GM19240 (cell line): ENCODE data around the gene CLDND1.

Source experiments
- DNase-seq: peaks from one replicate; pipeline ENCODE4 v3.0.0; 2011; ENCODE audit warnings: low spot score; ENCODE audit not compliant: insufficient read length

Gene CLDND1

GRCh38 chr3:98551754-98552153 is 29.1 kb upstream of the CLDND1 start:
- DNase-seq, result no peak

- DNase-seq, result no peak
Observed at GRCh38 chr3:98551236-98551635, 28.5 kb upstream of the CLDND1 start.

GRCh38 chr3:98550833-98551232 is 28.1 kb upstream of the CLDND1 start:
- DNase-seq, result no peak

- no peak for DNase-seq
Observed at GRCh38 chr3:98548544-98548943, 25.8 kb upstream of the CLDND1 start.

GRCh38 chr3:98545940-98546339 is 23.2 kb upstream of the CLDND1 start:
- DNase-seq, result no peak

- no peak for DNase-seq
Observed at GRCh38 chr3:98542623-98543022, 19.9 kb upstream of the CLDND1 start.

GRCh38 chr3:98541695-98542094 is 19.0 kb upstream of the CLDND1 start:
- DNase-seq, result no peak

GRCh38 chr3:98540346-98540745 is 17.6 kb upstream of the CLDND1 start:
- DNase-seq, result no peak

- DNase-seq, result no peak
Observed at GRCh38 chr3:98536456-98537017, 13.8 kb upstream of the CLDND1 start.

GRCh38 chr3:98534734-98535133 is 12.0 kb upstream of the CLDND1 start:
- DNase-seq, result no peak

GRCh38 chr3:98534168-98534567 is 11.5 kb upstream of the CLDND1 start:
- DNase-seq, result no peak

GRCh38 chr3:98532709-98533571 is 10.2 kb upstream of the CLDND1 start:
- no peak for DNase-seq

GRCh38 chr3:98532275-98532637 is 9.6 kb upstream of the CLDND1 start:
- DNase-seq, result no peak

GRCh38 chr3:98531622-98532274 is 9.0 kb upstream of the CLDND1 start, which contains the start of gene GPR15:
Gene GPR15, plus strand, starts transcription at chr3:98531978. Its CDS starts 56 bp downstream, at chr3:98532034.
- no peak for DNase-seq

- no peak for DNase-seq
Observed at GRCh38 chr3:98530676-98531075, 8.0 kb upstream of the CLDND1 start.

- DNase-seq, result no peak
Observed at GRCh38 chr3:98529856-98530459, 7.3 kb upstream of the CLDND1 start.

- DNase-seq, result no peak
Observed at GRCh38 chr3:98528474-98529346, 6.0 kb upstream of the CLDND1 start.

GRCh38 chr3:98525494-98525893 is 2.8 kb upstream of the CLDND1 start:
- no peak for DNase-seq

- DNase-seq, result no peak
Observed at GRCh38 chr3:98521897-98522543, 682 bp downstream of the CLDND1 start.

GRCh38 chr3:98519351-98519750 is 3.4 kb downstream of the CLDND1 start:
- DNase-seq, result no peak

GRCh38 chr3:98518816-98519215 is 3.9 kb downstream of the CLDND1 start:
- DNase-seq, result no peak
